ENCODE data around the gene CALCOCO1. TPM values are rescaled to one million over a fixed set of nuclear protein-coding genes. Genes with fewer than 3 reads are reported as not detected.

Gene CALCOCO1
- total and polyA plus RNA-seq, 9 donors, result 52.2 to 202 (median 142) TPM

DNA sequence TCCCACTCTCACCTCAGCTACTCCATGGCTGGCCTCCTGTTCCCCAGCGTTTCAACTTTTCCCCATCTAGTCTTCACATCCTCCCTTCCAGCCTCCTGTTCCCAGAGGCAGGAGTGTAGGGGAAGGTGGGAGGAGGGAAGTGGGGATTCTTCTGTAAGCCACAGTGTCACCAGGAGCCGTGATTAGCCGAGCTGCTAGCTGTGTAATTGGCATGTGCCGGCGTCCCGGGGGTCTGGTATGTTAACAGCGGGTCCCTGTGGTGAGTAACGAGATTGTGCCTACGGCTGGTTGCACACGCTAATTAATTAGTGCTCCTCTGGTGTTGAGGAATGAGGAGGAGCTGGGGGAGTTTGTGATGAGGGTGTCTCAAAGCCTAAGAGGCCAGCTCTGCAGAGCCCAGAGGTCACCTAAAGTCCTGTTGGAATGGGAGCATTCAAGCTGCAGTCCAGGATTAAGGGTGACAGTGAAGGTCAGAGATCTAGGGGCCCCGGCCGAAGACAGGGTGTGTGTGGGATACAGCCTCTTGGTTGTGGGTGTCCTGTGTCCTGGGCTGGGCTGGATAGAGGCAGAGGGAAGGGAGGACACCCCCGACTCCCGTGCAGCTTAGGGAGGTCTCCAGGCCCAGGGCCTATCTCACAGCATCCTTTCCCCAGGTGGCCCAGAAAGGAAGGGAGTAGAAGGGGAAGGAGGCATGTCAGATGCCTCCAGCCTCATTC, 10.0 kb upstream of the CALCOCO1 start:
- H3K27me3 ChIP-seq, result no peaks in the 10 kb centered on the region

DNA sequence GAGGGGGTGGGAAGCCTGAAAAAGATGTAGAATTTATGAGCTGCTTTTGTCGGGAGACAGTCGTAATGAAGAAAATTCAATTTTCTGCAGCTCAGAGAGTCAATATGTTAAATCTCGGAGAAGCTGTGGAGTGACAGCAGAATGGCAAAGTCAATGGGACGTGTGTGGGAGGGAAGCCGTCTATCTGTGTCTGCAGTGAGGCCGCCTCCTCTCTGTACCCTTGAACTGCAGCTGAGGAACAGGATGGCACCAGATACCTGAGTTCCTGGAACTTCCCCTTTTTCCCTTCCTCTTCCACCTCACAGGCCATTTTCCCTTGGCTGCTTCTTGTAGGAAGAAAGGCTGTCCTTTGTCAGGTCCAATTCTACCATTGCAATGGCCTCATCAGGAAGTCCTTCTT, 9.3 kb upstream of the CALCOCO1 start:
- WGBS, 3 donors, result 76 to 81% (median 77%) methylated on average over 6 of the region's 6 CpGs
- Histone ChIP-seq H3K9me3 (no peaks in the 10 kb centered on the region), H3K27me3 (no peaks in the 10 kb centered on the region), H3K27ac (no peak overlapping the region), H3K36me3 (no peaks in the 10 kb centered on the region), H3K4me3 (no peak overlapping the region), H3K4me1 (ENCODE audit: insufficient read depth) (peaks cover 2% of the 10 kb centered on the region)
- no peak for DNase-seq
- no peak for TF ChIP-seq EP300 (IDR thresholded peaks at IDR 0.05)
- TF ChIP-seq POLR2A (IDR thresholded peaks at IDR 0.05), result no peak
- TF ChIP-seq, protein P1, sequence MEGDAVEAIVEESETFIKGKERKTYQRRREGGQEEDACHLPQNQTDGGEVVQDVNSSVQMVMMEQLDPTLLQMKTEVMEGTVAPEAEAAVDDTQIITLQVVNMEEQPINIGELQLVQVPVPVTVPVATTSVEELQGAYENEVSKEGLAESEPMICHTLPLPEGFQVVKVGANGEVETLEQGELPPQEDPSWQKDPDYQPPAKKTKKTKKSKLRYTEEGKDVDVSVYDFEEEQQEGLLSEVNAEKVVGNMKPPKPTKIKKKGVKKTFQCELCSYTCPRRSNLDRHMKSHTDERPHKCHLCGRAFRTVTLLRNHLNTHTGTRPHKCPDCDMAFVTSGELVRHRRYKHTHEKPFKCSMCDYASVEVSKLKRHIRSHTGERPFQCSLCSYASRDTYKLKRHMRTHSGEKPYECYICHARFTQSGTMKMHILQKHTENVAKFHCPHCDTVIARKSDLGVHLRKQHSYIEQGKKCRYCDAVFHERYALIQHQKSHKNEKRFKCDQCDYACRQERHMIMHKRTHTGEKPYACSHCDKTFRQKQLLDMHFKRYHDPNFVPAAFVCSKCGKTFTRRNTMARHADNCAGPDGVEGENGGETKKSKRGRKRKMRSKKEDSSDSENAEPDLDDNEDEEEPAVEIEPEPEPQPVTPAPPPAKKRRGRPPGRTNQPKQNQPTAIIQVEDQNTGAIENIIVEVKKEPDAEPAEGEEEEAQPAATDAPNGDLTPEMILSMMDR (IDR thresholded peaks at IDR 0.05), result no peak
- intact Hi-C loops (cut with DNase I), result no loop called here

More for the DNA sequence above, 10.0 kb upstream of the CALCOCO1 start:
- DNase-seq, result no peak
- Histone ChIP-seq H3K4me1 (ENCODE audit: insufficient read depth) (peaks cover 2% of the 10 kb centered on the region), H3K4me3 (no peak overlapping the region), H3K27ac (no peak overlapping the region), H3K9me3 (no peaks in the 10 kb centered on the region), H3K36me3 (no peaks in the 10 kb centered on the region)
- TF ChIP-seq POLR2A (IDR thresholded peaks at IDR 0.05) (no peak), EP300 (IDR thresholded peaks at IDR 0.05) (no peak)
- TF ChIP-seq, protein P1 (IDR thresholded peaks at IDR 0.05), result no peak
- WGBS, 3 donors, result 72 to 76% (median 74%) methylated on average over 14 of the region's 14 CpGs
- intact Hi-C loops (cut with DNase I), result no loop called here

DNA sequence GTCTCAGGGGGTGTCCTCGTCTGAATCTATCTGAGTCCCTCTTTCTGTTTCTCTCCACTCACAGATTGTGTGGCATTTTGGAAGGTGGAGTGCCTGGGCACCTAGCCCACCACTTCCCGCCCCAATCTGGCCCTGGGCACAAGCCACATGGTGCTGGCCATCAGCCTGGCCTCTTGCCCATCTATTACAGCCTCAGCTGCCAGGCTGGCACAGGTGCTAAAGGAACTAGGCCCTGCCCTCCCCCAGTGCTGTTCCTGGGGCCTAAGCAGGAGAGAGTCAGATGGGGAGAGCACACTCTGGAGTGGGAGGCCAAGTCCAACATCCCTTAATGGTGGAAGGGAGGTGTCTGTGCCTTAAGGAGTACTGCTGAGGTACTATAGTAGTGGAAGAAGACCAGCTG, 8.3 kb upstream of the CALCOCO1 start:
- no peak overlapping the region for H3K27ac ChIP-seq
- H3K27me3 ChIP-seq, result no peaks in the 10 kb centered on the region
- no peaks in the 10 kb centered on the region for H3K36me3 ChIP-seq
- 59 to 74% (median 67%) methylated on average over 2 of the region's 2 CpGs for WGBS, 3 donors
- TF ChIP-seq, protein P1 (IDR thresholded peaks at IDR 0.05), result no peak
- TF ChIP-seq POLR2A (IDR thresholded peaks at IDR 0.05) (no peak), EP300 (IDR thresholded peaks at IDR 0.05) (no peak)
- no peaks in the 10 kb centered on the region for H3K9me3 ChIP-seq
- peaks cover 2% of the 10 kb centered on the region for H3K4me1 ChIP-seq (ENCODE audit: insufficient read depth)
- intact Hi-C loops (cut with DNase I), result no loop called here
- no peak overlapping the region for H3K4me3 ChIP-seq
- no peak for DNase-seq

DNA sequence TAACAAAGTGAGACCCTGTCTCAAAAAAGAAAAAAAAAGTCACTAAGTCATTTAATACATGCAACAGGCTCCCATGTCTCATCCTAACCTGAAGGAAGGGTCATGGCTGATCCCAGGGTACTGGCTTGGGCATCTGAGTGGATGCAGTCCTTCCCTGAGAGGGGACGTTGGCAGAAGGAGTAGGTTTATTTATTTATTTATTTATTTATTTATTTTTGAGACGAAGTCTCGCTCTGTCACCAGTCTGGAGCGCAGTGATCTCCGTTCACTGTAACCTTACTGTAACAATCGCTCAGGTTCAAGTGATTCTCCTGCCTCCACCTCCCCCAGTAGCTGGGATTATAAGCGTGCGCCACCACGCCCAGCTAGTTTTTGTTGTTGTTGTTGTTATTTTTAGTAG, 7.2 kb upstream of the CALCOCO1 start:
- no peak for DNase-seq
- 85 to 88% (median 88%) methylated on average over 9 of the region's 9 CpGs for WGBS, 3 donors
- no peaks in the 10 kb centered on the region for H3K27me3 ChIP-seq
- H3K4me1 ChIP-seq (ENCODE audit: insufficient read depth), result no peaks in the 10 kb centered on the region
- no peak overlapping the region for H3K27ac ChIP-seq
- H3K36me3 ChIP-seq, result no peaks in the 10 kb centered on the region
- intact Hi-C loops (cut with DNase I), result no loop called here
- TF ChIP-seq POLR2A (IDR thresholded peaks at IDR 0.05), result no peak
- no peak for TF ChIP-seq EP300 (IDR thresholded peaks at IDR 0.05)
- TF ChIP-seq, protein P1 (IDR thresholded peaks at IDR 0.05), result no peak
- no peaks in the 10 kb centered on the region for H3K9me3 ChIP-seq
- no peak overlapping the region for H3K4me3 ChIP-seq
